Right lobe of liver (tissue), 4 donors: ENCODE measurements around the gene SLC28A2.
A peak's percentile ranks its signal among the peaks of the same experiment; 100 is the strongest.

Experiments
- CTCF ChIP-seq, 4 donors: fragments of 200-600 bp in 3 of 4; fragments of 450-650 bp in 1 of 4; IDR thresholded peaks; one replicate each; pipeline versions ENCODE4 v1.5.1 to v1.8.0; 2016 to 2022; ENCODE audit warnings: antibody characterized with exemption in 4 of 4, mild to moderate bottlenecking in 2 of 4
- POLR2A ChIP-seq: fragments of 450-650 bp; IDR thresholded peaks from one replicate; pipeline ENCODE4 v1.6.1; 2017; ENCODE audit warnings: antibody characterized with exemption, mild to moderate bottlenecking
- donor health status: DM: no; HTN: no; CAD: no.
- donor health status: DM: no; HTN: no; CAD: no.
- donor health status: DM: no; HTN: yes; CAD: no.

DNA sequence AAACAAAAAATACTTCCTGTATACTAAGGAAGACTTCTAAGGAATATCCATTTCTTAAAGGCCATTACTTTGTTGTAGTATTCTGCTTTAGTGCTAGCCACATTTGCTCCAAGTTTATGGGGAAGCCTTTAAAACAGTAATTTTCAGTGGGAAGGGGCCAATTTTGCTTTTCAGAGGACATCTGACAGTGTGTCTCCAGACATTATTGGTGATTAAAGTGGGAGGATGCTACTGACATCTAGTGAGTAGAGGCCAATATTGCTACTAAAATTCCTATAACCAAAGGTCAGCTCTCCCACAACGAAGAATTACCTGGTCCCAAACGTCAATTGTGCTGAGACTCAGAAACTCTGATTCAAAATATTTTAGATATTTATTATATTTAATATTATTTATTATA is 24.8 kb downstream of the SLC28A2 start:
- peak; percentile 47 to 66 (median 59) for TF ChIP-seq CTCF (IDR thresholded peaks at IDR 0.05)
- no peak for TF ChIP-seq POLR2A
